Measurements from ENCODE around the gene CELA3B. TPM values are rescaled to one million over a fixed set of nuclear protein-coding genes. Genes with fewer than 3 reads are reported as not detected.

CELA3B gene
- total RNA-seq, 4 donors from 2014 or later, result 0.66 to 47.7 (median 2.2) TPM

DNA sequence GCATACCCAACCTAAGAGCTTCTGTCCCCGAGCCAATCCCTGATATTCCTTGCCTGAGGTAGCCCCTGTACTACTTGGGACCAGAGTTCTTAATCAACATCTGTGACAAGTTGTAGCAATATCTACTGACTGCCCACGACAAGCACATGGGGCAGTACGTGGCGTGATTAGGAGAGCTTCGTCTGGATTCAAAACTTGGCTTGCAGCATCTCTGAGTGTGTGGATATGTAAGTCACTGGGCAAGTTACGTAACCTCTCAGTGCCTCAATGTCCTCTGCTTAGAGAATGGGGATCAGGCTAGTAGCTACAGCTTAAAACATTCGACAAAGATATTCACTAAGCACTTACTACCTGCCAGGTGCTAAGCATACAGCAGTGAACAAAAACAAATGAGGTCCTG, 44.7 kb upstream of the CELA3B start:
- peak overlapping the region; percentile 78 to 95 (median 91) for H3K27ac ChIP-seq
- peaks cover 12 to 90% (median 72%) of the 10 kb centered on the region in 4 donors for H3K4me1 ChIP-seq
- H3K9me3 ChIP-seq, result no peaks in the 10 kb centered on the region
- peak overlapping the region in 2 of 4 donors; percentile 22 to 93 for H3K4me3 ChIP-seq
- peaks cover 0 to 4% (median 0%) of the 10 kb centered on the region in 3 donors for H3K36me3 ChIP-seq
- H3K27me3 ChIP-seq, result no peaks in the 10 kb centered on the region
- WGBS, 2 donors, result 23 to 30% methylated on average over 3 to 7 of the region's 7 CpGs
- peak in 1 of 2 donors; percentile 69 for DNase-seq (ENCODE audit: low spot score in 2 of 2)
- TF ChIP-seq EP300 (IDR thresholded peaks at IDR 0.05) (peak in 1 of 2 donors; percentile 87), POLR2A (IDR thresholded peaks at IDR 0.05) (peak in 1 of 2 donors; percentile 36)
- TF ChIP-seq, protein P1, sequence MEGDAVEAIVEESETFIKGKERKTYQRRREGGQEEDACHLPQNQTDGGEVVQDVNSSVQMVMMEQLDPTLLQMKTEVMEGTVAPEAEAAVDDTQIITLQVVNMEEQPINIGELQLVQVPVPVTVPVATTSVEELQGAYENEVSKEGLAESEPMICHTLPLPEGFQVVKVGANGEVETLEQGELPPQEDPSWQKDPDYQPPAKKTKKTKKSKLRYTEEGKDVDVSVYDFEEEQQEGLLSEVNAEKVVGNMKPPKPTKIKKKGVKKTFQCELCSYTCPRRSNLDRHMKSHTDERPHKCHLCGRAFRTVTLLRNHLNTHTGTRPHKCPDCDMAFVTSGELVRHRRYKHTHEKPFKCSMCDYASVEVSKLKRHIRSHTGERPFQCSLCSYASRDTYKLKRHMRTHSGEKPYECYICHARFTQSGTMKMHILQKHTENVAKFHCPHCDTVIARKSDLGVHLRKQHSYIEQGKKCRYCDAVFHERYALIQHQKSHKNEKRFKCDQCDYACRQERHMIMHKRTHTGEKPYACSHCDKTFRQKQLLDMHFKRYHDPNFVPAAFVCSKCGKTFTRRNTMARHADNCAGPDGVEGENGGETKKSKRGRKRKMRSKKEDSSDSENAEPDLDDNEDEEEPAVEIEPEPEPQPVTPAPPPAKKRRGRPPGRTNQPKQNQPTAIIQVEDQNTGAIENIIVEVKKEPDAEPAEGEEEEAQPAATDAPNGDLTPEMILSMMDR (IDR thresholded peaks at IDR 0.05), result no peak

DNA sequence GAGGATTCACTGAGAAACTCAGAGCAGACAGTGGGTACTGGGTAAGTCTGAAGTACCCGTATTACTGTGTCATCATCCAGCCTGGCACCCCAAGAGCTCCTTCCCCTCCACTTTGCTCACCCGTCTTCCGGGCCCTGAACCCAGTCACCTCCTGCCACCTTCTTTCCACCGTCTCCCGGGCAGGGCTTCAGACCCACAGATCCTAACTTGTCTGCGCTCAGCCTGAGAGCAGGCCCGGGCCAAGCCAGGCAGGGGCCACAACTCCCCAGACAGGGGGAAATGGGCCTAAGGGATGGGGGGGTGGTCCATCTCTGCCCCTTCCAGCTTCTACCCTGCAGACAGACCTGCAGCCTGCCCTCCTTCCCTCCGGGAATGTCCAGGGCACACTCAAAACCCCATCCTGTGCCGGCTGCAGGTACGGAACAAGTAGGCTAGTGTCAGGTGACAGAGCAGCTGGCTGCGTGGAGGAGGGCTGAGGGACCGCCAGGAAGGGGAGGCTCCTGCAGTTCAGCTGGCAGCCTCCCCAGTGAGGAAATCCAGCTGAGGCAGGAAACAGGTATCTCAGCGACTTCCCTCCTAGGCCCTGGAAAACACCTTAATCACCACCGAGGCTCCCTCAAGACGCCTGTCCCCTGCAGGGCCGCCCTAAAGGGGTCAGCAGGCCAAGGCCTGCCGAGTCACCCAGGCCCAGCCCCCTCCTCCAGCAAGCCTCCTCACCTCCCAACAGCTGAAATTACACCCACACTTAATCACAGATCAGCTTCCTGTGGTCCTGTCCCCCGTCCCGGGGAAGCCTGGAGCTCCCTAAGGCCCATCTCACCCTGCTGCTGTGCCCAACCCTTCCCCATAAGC, 43.2 kb upstream of the CELA3B start:
- H3K4me3 ChIP-seq, result peak overlapping the region; percentile 24 to 93 (median 81)
- DNase-seq (ENCODE audit: low spot score in 2 of 2), result no peak
- no peaks in the 10 kb centered on the region for H3K27me3 ChIP-seq
- WGBS, 2 donors, result 19 to 22% methylated on average over 19 of the region's 19 CpGs
- no peaks in the 10 kb centered on the region for H3K9me3 ChIP-seq
- TF ChIP-seq EP300 (IDR thresholded peaks at IDR 0.05) (peak in 1 of 2 donors; percentile 59), POLR2A (IDR thresholded peaks at IDR 0.05) (no peak)
- peaks cover 0 to 4% (median 0%) of the 10 kb centered on the region in 3 donors for H3K36me3 ChIP-seq
- H3K4me1 ChIP-seq, result peaks cover 12 to 87% (median 69%) of the 10 kb centered on the region in 4 donors
- H3K27ac ChIP-seq, result peak overlapping the region; percentile 78 to 95 (median 91)

DNA sequence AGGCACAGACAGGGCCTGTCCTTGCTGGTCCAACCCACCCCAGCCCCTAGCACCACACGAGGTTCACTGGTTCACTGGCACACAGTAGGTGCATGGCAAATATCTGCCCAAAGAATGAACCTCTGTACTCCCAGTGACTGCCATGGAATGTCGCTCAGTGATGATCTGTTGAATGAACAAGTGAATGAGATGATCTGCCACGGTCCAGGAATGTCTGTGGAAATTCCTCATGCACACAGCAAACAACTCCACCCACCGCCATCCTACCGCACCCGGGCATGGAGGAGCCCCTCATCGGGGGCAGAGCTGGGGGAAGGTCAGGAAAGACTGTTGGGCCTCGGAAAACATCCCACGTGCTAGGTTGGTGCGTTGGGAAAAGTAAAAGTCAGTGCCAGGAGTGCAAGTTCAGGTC, 41.4 kb upstream of the CELA3B start:
- Histone ChIP-seq H3K9me3 (no peaks in the 10 kb centered on the region), H3K27me3 (no peaks in the 10 kb centered on the region), H3K4me1 (peaks cover 15 to 87% (median 69%) of the 10 kb centered on the region in 4 donors), H3K4me3 (peak overlapping the region; percentile 59 to 93 (median 81)), H3K36me3 (no peaks in the 10 kb centered on the region), H3K27ac (peak overlapping the region; percentile 78 to 95 (median 91))
- TF ChIP-seq, protein P1 (IDR thresholded peaks at IDR 0.05), result no peak
- TF ChIP-seq EP300 (IDR thresholded peaks at IDR 0.05), result peak in 1 of 2 donors; percentile 52
- no peak for DNase-seq (ENCODE audit: low spot score in 2 of 2)
- 10 to 13% methylated on average over 9 to 10 of the region's 10 CpGs for WGBS, 2 donors

DNA sequence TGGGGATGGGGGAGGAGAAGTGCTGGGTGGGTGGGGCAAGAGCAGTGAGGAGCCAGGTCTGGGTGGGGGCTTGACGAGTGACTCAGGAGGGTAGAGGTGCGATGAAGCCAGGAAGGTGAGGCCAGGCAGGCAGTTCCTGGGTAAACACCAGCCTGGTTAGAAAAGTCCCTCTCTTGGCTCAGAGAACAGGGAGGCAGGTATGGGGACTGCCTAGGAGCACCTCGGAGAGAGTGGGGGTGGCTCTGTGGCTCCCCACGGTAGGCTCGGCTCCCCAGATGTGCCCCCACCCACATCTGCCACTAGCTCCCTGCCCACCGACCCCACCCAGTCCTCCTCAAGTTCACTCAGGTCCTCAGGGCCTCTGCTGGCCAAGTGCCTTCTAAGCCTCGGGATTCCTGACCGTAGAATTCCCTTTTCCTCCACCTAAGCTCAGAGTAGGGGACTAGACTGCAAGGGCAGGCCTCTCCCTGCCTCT, 40.9 kb upstream of the CELA3B start:
- Histone ChIP-seq H3K36me3 (no peaks in the 10 kb centered on the region), H3K27ac (peak overlapping the region; percentile 78 to 95 (median 91)), H3K4me1 (peaks cover 15 to 86% (median 67%) of the 10 kb centered on the region in 4 donors), H3K27me3 (no peaks in the 10 kb centered on the region), H3K9me3 (no peaks in the 10 kb centered on the region), H3K4me3 (peak overlapping the region; percentile 59 to 93 (median 81))
- no peak for DNase-seq (ENCODE audit: low spot score in 2 of 2)
- WGBS, 2 donors, result 4 to 21% methylated on average over 3 to 6 of the region's 8 CpGs
- no peak for TF ChIP-seq EP300 (IDR thresholded peaks at IDR 0.05)
- TF ChIP-seq POLR2A (IDR thresholded peaks at IDR 0.05), result no peak
- TF ChIP-seq, protein P1 (IDR thresholded peaks at IDR 0.05), result no peak

DNA sequence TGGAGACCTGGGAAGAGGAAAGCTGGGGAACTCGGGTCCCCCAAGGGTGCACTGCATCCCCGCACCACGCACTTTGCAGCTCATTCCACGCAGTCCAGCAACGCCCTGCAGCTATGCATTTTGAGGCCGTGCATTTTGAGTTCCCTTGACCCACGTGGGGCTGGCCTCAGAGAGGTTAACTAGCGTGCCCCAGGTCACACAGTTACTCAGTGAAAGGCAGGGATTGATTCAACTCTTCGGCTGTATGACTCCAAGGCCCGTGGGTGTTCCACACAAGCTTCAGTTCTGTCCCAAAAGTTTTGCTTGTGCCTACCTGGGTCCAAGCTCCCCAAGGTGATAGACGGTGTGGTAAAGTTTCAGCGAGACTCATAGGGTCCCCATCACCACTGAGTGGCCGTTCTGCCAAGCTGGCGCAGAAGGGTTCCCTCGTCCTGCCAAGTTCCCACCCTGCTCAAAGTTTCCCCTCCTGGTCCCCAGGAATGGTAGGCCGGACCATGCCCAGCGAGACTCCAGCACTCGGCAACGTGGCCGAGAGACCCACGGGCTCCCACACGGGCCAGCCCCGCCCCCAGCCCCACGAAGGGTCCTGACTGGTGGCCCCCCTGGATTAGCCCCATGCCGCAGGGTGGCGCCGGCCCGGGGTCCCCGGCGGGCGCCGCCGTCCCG, 40.3 kb upstream of the CELA3B start:
- H3K27me3 ChIP-seq, result no peaks in the 10 kb centered on the region
- H3K36me3 ChIP-seq, result no peaks in the 10 kb centered on the region
- no peak for DNase-seq (ENCODE audit: low spot score in 2 of 2)
- H3K9me3 ChIP-seq, result no peaks in the 10 kb centered on the region
- 1 to 7% methylated on average over 24 to 31 of the region's 34 CpGs for WGBS, 2 donors
- peak in 1 of 2 donors; percentile 23 for TF ChIP-seq EP300 (IDR thresholded peaks at IDR 0.05)
- no peak for TF ChIP-seq POLR2A (IDR thresholded peaks at IDR 0.05)
- H3K27ac ChIP-seq, result peak overlapping the region; percentile 78 to 95 (median 91)
- H3K4me3 ChIP-seq, result peak overlapping the region; percentile 59 to 93 (median 81)
- H3K4me1 ChIP-seq, result peaks cover 15 to 86% (median 68%) of the 10 kb centered on the region in 4 donors
